HepG2 (cell line): Measurements from ENCODE around the gene LENG1. TPM values are rescaled to one million over a fixed set of nuclear protein-coding genes. Genes with fewer than 3 reads are reported as not detected.

Experiments
- ATAC-seq: fragments of 200-7000 bp; cut with Tn5 transposase; 3 replicates; pipeline ENCODE4 v1.9.1; 2020; ENCODE audit warnings: mild to moderate bottlenecking, moderate library complexity
- BruUV-seq: library from RNA; stranded (reverse); fragments of 400-500 nt; replicated peaks from 2 replicates; lab custom pipeline; 2021; lab: Mats Ljungman, UMichigan
- CTCF ChIA-PET: fragments of 300-600 bp; formaldehyde crosslinking; extraction: SDS; loops from one replicate; lab custom pipeline; 2021; ENCODE audit warnings: low total read pairs, inconsistent platforms, low intra/inter-chr PET ratio; lab: Yijun Ruan, JAX
- POLR2A ChIA-PET: fragments of 350-600 bp; sonication (Branson Sonifier 250); formaldehyde crosslinking; loops from one replicate; lab custom pipeline; 2020; ENCODE audit warnings: antibody characterized with exemption, inconsistent platforms; lab: Yijun Ruan, JAX
- DNase-seq: peaks from one replicate; pipeline ENCODE4 v3.0.0-alpha.2; 2015; ENCODE audit warnings: low spot score
- FAIRE-seq: peaks from 3 replicates; lab custom pipeline; 2011; peaks lifted over from hg19 to GRCh38; lab: Jason Lieb, UNC
- H2AFZ ChIP-seq: one replicate; pipeline ENCODE4 v1.6.1; 2011; ENCODE audit warnings: low read length, inconsistent platforms
- H3K27ac ChIP-seq: fragments of 300-600 bp; 3 replicates; pipeline ENCODE4 v1.8.0; 2011; ENCODE audit warnings: mixed run types, mild to moderate bottlenecking, mixed read lengths, low read length, inconsistent platforms; ENCODE audit not compliant: insufficient read depth; ENCODE audit errors: extremely low read length
- H3K27me3 ChIP-seq, 2 experiments: fragments of 200-600 bp in 1 of 2; 2 replicates in 1 of 2; 3 replicates in 1 of 2; pipeline versions ENCODE4 v1.6.0 to v1.8.0; 2011; ENCODE audit warnings: low read length in 2 of 2, mild to moderate bottlenecking in 2 of 2, moderate library complexity in 2 of 2, inconsistent platforms in 1 of 2; ENCODE audit not compliant: insufficient read depth in 2 of 2, control insufficient read depth in 1 of 2
- H3K36me3 ChIP-seq, 2 experiments: fragments of 200-600 bp in 1 of 2; replicated peaks in 1 of 2; 2 replicates in 1 of 2; 3 replicates in 1 of 2; pipeline versions ENCODE4 v1.5.1 to v1.8.0; 2011; ENCODE audit warnings: low read length in 2 of 2, inconsistent platforms in 1 of 2; ENCODE audit not compliant: insufficient read depth in 2 of 2, control insufficient read depth in 1 of 2
- H3K4me1 ChIP-seq: 2 replicates; pipeline ENCODE4 v1.5.1; 2012; ENCODE audit warnings: low read length, inconsistent platforms; ENCODE audit not compliant: insufficient read depth
- H3K4me2 ChIP-seq: 2 replicates; pipeline ENCODE4 v1.6.0; 2011; ENCODE audit warnings: low read depth, low read length, inconsistent platforms
- H3K4me3 ChIP-seq, 3 experiments: fragments of 200-600 bp in 1 of 3; sonication (generic), shearing (Covaris generic) in 1 of 3; replicated peaks in 1 of 3; 2 replicates each; pipeline ENCODE4 v1.5.1; 2011 to 2016; ENCODE audit warnings: low read length in 3 of 3, inconsistent platforms in 2 of 3, low read depth in 2 of 3, mild to moderate bottlenecking in 2 of 3, control low read depth in 1 of 3, mixed read lengths in 1 of 3; ENCODE audit not compliant: insufficient read depth in 1 of 3
- H3K79me2 ChIP-seq: one replicate; pipeline ENCODE4 v1.6.1; 2011; ENCODE audit warnings: low read length, inconsistent platforms; ENCODE audit not compliant: insufficient read depth
- H3K9ac ChIP-seq: 2 replicates; pipeline ENCODE4 v1.6.0; 2011; ENCODE audit warnings: mild to moderate bottlenecking, low read depth, low read length, inconsistent platforms; ENCODE audit not compliant: insufficient read depth
- H3K9me3 ChIP-seq: 2 replicates; pipeline ENCODE4 v1.5.1; 2012; ENCODE audit warnings: mild to moderate bottlenecking, low read length
- H4K20me1 ChIP-seq: 2 replicates; pipeline ENCODE4 v1.6.0; 2011; ENCODE audit warnings: inconsistent platforms, mild to moderate bottlenecking, low read length, moderate library complexity; ENCODE audit not compliant: insufficient read depth
- EEA1 ChIP-seq: sonication (generic); formaldehyde crosslinking; IDR thresholded peaks from 2 replicates; pipeline ENCODE4 v1.5.1; 2020; ENCODE audit warnings: mild to moderate bottlenecking, missing genetic modification reagents, borderline replicate concordance
- NBN ChIP-seq: fragments of 450-650 bp; conservative IDR thresholded peaks from 2 replicates; pipeline ENCODE4 v1.6.1; 2017
- RFX1 ChIP-seq: fragments of 450-650 bp; IDR thresholded peaks from 2 replicates; pipeline ENCODE4 v1.6.1; 2017
- SRSF4 ChIP-seq: fragments of 200-400 bp; formaldehyde crosslinking; IDR thresholded peaks from one replicate; pipeline ENCODE4 v1.6.1; 2018; ENCODE audit warnings: mild to moderate bottlenecking, low read depth, low read length, moderate library complexity; ENCODE audit not compliant: poor library complexity, severe bottlenecking
- TEAD2 ChIP-seq: sonication (generic); formaldehyde crosslinking; IDR thresholded peaks from 2 replicates; pipeline ENCODE4 v1.9.0; 2021; ENCODE audit warnings: missing genetic modification reagents
- TP53 ChIP-seq: sonication (generic); formaldehyde crosslinking; conservative IDR thresholded peaks from 2 replicates; pipeline ENCODE4 v1.4.0; 2020; ENCODE audit warnings: missing genetic modification reagents
- ZNF703 ChIP-seq: sonication (generic); formaldehyde crosslinking; IDR thresholded peaks from 2 replicates; pipeline ENCODE4 v1.5.1; 2020; ENCODE audit warnings: missing genetic modification reagents, mild to moderate bottlenecking, moderate library complexity, borderline replicate concordance
- WGBS: methylation state at CpG from one replicate; pipeline ENCODE4 v1.1.6; 2017; ENCODE audit warnings: low lambda C conversion rate; 5-methylcytosine and 5-hydroxymethylcytosine counted together
- in situ Hi-C: cut with HindIII; loops from 2 replicates; pipeline ENCODE4 v1.10.0; 2017; ENCODE audit warnings: low pct_unique_long_range_greater_than_20kb; ENCODE audit not compliant: extremely low pct_ligation_motif_present
- intact Hi-C: fragments of 100-400 bp; cut with micrococcal nuclease; formaldehyde crosslinking; loops from one replicate; pipeline ENCODE4 v1.10.0; 2022; ENCODE audit not compliant: unreplicated experiment
- polyA plus RNA-seq, 8 experiments: library from polyadenylated mRNA; depleted of rRNA in 3 of 8; stranded (reverse) in 7 of 8; unstranded in 1 of 8; fragments of >200 nt; fragmentation: Illumina TruSeq in 4 of 8; extraction: Trizol in 4 of 8; gene quantifications; 2 replicates each; pipeline versions ENCODE4 v1.2.1 to v1.2.3, GENCODE V29; 2011 to 2016; ENCODE audit warnings: low read depth in 4 of 8, missing spikeins in 1 of 8, mixed read lengths in 1 of 8; ENCODE audit not compliant: insufficient read depth in 1 of 8
- total RNA-seq, 5 experiments: library from RNA; depleted of rRNA; stranded (reverse); fragments of >200 nt; fragmentation: Illumina TruSeq; extraction: Trizol; gene quantifications; 2 replicates each; pipeline ENCODE4 v1.2.3, GENCODE V29; 2016; ENCODE audit warnings: low read depth in 1 of 5
- TF ChIP-seq, protein P1 (sequence below): sonication (generic); formaldehyde crosslinking; IDR thresholded peaks from 2 replicates; pipeline ENCODE4 v1.5.1; 2020; ENCODE audit warnings: mild to moderate bottlenecking, missing genetic modification reagents, moderate library complexity
- TF ChIP-seq, protein P2 (sequence below): sonication (generic); formaldehyde crosslinking; IDR thresholded peaks from 2 replicates; pipeline ENCODE4 v1.8.0; 2022; ENCODE audit warnings: missing genetic modification reagents, mild to moderate bottlenecking, inconsistent platforms, borderline replicate concordance
- TF ChIP-seq, protein P3 (sequence below): sonication (generic); formaldehyde crosslinking; IDR thresholded peaks from 2 replicates; pipeline ENCODE4 v1.5.1; 2020; ENCODE audit warnings: missing genetic modification reagents, mild to moderate bottlenecking, borderline replicate concordance

Gene LENG1
- total and polyA plus RNA-seq, 2 of the 13 experiments (the other 11 are each of a cell fraction or from before 2014, with no cell fraction given) = 1.8 to 3.8 TPM

DNA sequence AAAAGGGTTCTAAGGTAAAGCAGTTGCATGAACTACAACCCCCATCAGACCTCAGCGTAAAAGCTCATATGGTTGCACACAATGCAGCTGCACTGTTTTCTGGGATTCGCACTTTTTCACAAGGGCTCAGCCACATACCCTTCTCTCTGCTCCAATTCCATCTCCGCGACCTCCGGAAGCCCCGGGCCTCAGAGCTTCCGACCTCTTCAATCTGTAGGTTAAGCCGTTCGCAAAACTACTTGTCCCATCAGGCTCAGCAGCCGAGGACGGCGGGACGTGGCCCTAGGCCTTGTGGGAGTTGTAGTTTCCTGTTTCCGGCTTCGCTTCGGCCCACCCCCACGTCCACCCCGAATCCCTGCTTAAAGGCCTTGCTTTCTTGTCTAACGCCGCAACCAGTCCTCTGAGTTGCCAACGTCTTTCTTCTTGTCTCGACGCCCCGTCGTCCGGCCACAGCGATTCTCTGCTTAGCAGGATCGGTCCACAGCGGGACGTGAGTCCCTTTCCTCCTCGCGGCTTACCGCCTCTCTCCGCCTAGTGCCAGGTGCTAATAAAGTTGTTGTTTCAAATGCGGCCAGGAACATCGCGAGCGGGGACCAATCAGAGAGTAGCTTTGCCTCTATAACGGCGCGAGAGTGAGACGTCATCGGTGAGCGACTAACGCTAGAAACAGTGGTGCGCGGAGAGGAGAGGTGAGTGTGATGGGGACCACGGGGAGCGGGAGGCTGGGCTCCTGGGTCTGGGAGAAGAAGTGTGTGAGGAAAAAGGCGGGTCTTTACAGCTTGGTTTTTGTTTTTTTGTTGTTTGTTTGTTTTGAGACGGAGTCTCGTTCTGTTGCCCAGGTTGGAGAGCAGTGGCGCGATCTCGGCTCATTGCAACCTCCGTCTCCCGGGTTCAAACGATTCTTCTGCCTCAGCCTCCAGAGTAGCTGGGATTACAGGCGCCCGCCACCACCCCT is 44.1 kb downstream of the LENG1 start, which contains the start of the genes PRPF31 and TFPT:
Gene PRPF31 (plus strand): TSS at position 646 of the 955 bp plus-strand sequence. CDS start 2,525 bp downstream, outside the sequence.
Gene TFPT (minus strand): TSS at position 549 of the 955 bp plus-strand sequence. CDS start 388 bp downstream, at position 161.
- H3K27ac ChIP-seq = peak within 1 kb of the TSS; percentile 88
- POLR2A ChIA-PET = interaction anchor here (1.0 to 2.6 kb wide), 9 partner anchors 13 to 249 kb away, joined by 3 to 38 read pairs (median 6); partner anchors contain the start of genes CNOT3, LENG1, MBOAT7 and NDUFA3
- in situ Hi-C loops = no loop called here
- ATAC-seq (peak; percentile 97), DNase-seq (peak; percentile 96), FAIRE-seq (peak; percentile 95)
- CTCF ChIA-PET = no interaction called here
- WGBS = 1% methylated on average over 54 of the region's 60 CpGs
- BruUV-seq = TSS peak; percentile 92
- no peaks in the 10 kb centered on the region for H4K20me1 ChIP-seq
- H3K4me2 ChIP-seq = peak within 1 kb of the TSS; percentile 79
- H3K27me3 ChIP-seq = no peaks in the 10 kb centered on the region; a peak in 1 of 5 replicates
- intact Hi-C loops = no loop called here
- peaks cover 22% of the 10 kb centered on the region for H3K79me2 ChIP-seq
- H3K9ac ChIP-seq = peak within 1 kb of the TSS; percentile 86
- no peak within 1 kb of the TSS for H2AFZ ChIP-seq
- peaks cover 8 to 33% of the 10 kb centered on the region in 2 experiments; a peak in 3 of 5 replicates for H3K36me3 ChIP-seq
- no peaks in the 10 kb centered on the region for H3K9me3 ChIP-seq
- peak within 1 kb of the TSS; percentile 77 to 91 (median 82) for H3K4me3 ChIP-seq
- H3K4me1 ChIP-seq = peaks cover 21% of the 10 kb centered on the region
- TF ChIP-seq TEAD2 (CRISPR knock-in tag) (0 out of 2 replicates have a peak, but pooled peaks have one; percentile 33), RFX1 (no peak), NBN (no peak), SRSF4 (no peak), TP53 (CRISPR knock-in tag) (0 out of 2 replicates have a peak, but pooled peaks have one; percentile 66), EEA1 (CRISPR knock-in tag) (peak; percentile 37; the same call in 1 of the 2 replicates), ZNF703 (CRISPR knock-in tag) (no peak; the same call in 1 of the 2 replicates)
- TF ChIP-seq, protein P1, sequence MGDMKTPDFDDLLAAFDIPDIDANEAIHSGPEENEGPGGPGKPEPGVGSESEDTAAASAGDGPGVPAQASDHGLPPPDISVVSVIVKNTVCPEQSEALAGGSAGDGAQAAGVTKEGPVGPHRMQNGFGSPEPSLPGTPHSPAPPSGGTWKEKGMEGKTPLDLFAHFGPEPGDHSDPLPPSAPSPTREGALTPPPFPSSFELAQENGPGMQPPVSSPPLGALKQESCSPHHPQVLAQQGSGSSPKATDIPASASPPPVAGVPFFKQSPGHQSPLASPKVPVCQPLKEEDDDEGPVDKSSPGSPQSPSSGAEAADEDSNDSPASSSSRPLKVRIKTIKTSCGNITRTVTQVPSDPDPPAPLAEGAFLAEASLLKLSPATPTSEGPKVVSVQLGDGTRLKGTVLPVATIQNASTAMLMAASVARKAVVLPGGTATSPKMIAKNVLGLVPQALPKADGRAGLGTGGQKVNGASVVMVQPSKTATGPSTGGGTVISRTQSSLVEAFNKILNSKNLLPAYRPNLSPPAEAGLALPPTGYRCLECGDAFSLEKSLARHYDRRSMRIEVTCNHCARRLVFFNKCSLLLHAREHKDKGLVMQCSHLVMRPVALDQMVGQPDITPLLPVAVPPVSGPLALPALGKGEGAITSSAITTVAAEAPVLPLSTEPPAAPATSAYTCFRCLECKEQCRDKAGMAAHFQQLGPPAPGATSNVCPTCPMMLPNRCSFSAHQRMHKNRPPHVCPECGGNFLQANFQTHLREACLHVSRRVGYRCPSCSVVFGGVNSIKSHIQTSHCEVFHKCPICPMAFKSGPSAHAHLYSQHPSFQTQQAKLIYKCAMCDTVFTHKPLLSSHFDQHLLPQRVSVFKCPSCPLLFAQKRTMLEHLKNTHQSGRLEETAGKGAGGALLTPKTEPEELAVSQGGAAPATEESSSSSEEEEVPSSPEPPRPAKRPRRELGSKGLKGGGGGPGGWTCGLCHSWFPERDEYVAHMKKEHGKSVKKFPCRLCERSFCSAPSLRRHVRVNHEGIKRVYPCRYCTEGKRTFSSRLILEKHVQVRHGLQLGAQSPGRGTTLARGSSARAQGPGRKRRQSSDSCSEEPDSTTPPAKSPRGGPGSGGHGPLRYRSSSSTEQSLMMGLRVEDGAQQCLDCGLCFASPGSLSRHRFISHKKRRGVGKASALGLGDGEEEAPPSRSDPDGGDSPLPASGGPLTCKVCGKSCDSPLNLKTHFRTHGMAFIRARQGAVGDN = peak; percentile 81
- TF ChIP-seq, protein P2, sequence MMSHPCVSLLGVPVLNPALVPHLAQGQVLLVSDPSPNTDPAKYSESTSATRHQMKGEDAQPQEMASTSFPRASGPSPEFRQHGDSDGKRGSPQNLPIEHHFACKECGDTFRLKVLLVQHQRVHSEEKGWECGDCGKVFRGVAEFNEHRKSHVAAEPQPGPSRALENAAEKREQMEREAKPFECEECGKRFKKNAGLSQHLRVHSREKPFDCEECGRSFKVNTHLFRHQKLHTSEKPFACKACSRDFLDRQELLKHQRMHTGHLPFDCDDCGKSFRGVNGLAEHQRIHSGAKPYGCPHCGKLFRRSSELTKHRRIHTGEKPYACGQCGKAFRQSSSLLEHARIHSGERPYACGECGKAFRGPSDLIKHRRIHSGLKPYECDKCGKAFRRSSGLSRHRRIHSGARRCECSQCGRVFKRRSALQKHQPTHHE = no peak; the same call in 1 of the 2 replicates
- TF ChIP-seq, protein P3, sequence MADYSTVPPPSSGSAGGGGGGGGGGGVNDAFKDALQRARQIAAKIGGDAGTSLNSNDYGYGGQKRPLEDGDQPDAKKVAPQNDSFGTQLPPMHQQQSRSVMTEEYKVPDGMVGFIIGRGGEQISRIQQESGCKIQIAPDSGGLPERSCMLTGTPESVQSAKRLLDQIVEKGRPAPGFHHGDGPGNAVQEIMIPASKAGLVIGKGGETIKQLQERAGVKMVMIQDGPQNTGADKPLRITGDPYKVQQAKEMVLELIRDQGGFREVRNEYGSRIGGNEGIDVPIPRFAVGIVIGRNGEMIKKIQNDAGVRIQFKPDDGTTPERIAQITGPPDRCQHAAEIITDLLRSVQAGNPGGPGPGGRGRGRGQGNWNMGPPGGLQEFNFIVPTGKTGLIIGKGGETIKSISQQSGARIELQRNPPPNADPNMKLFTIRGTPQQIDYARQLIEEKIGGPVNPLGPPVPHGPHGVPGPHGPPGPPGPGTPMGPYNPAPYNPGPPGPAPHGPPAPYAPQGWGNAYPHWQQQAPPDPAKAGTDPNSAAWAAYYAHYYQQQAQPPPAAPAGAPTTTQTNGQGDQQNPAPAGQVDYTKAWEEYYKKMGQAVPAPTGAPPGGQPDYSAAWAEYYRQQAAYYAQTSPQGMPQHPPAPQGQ (CRISPR knock-in tag) = peak; percentile 51; the same call in 1 of the 2 replicates
